MM.1S (cell line): ENCODE results near the gene DPM2.

Source experiments
- DNase-seq: peaks from one replicate; pipeline ENCODE4 v3.0.0-alpha.2; 2015
- H2AFZ ChIP-seq: fragments of 300-600 bp; sonication (generic); 2 replicates; pipeline ENCODE4 v1.6.0; 2016; ENCODE audit warnings: antibody characterized with exemption, low read length
- H3F3A ChIP-seq: fragments of 300-600 bp; sonication (generic); 2 replicates; pipeline ENCODE4 v1.6.1; 2016; ENCODE audit warnings: mild to moderate bottlenecking, antibody characterized with exemption, low read length, moderate library complexity, mixed read lengths; ENCODE audit not compliant: insufficient read depth
- H3K27ac ChIP-seq: fragments of 300-600 bp; sonication (generic); 2 replicates; pipeline ENCODE4 v1.5.1; 2016; ENCODE audit warnings: mild to moderate bottlenecking, low read length
- H3K27me3 ChIP-seq: fragments of 300-600 bp; sonication (generic); replicated peaks from 2 replicates; pipeline ENCODE4 v1.6.0; 2016; ENCODE audit warnings: low read length; ENCODE audit not compliant: insufficient read depth
- H3K36me3 ChIP-seq: fragments of 300-600 bp; sonication (generic); replicated peaks from 2 replicates; pipeline ENCODE4 v1.6.1; 2016; ENCODE audit warnings: mild to moderate bottlenecking, low read length, mixed read lengths; ENCODE audit not compliant: insufficient read depth
- H3K4me1 ChIP-seq: fragments of 300-600 bp; sonication (generic); 2 replicates; pipeline ENCODE4 v1.6.1; 2016; ENCODE audit warnings: low read length, mixed read lengths
- H3K4me2 ChIP-seq: fragments of 300-600 bp; sonication (generic); 2 replicates; pipeline ENCODE4 v1.6.0; 2016; ENCODE audit warnings: low read depth, low read length
- H3K4me3 ChIP-seq: fragments of 300-600 bp; sonication (generic); 2 replicates; pipeline ENCODE4 v1.5.1; 2016; ENCODE audit warnings: low read length, mixed read lengths
- H3K79me2 ChIP-seq: fragments of 300-600 bp; sonication (generic); 2 replicates; pipeline ENCODE4 v1.6.1; 2016; ENCODE audit warnings: mixed run types, low read length, mixed read lengths
- H3K9ac ChIP-seq: fragments of 300-600 bp; sonication (generic); 2 replicates; pipeline ENCODE4 v1.6.1; 2016; ENCODE audit warnings: low read length, mixed read lengths
- H3K9me2 ChIP-seq: fragments of 300-600 bp; sonication (generic); replicated peaks from 2 replicates; pipeline ENCODE4 v1.6.1; 2016; ENCODE audit warnings: mild to moderate bottlenecking, low read length, mixed read lengths; ENCODE audit not compliant: insufficient read depth
- H3K9me3 ChIP-seq: fragments of 300-600 bp; sonication (generic); replicated peaks from 2 replicates; pipeline ENCODE4 v1.6.1; 2016; ENCODE audit warnings: mild to moderate bottlenecking, low read length, mixed read lengths; ENCODE audit not compliant: insufficient read depth
- H4K20me1 ChIP-seq: fragments of 300-600 bp; sonication (generic); 2 replicates; pipeline ENCODE4 v1.6.1; 2016; ENCODE audit warnings: mild to moderate bottlenecking, low read length, moderate library complexity, mixed read lengths; ENCODE audit not compliant: insufficient read depth
- CTCF ChIP-seq: fragments of 300-600 bp; sonication (generic); IDR thresholded peaks from 2 replicates; pipeline ENCODE4 v1.5.1; 2016; ENCODE audit warnings: antibody characterized with exemption, low read length, mixed read lengths
- EZH2 ChIP-seq: fragments of 300-600 bp; sonication (generic); optimal IDR thresholded peaks from 2 replicates; pipeline ENCODE3; 2017; ENCODE audit warnings: low read depth, mild to moderate bottlenecking, antibody characterized with exemption, low read length, mixed read lengths
- EZH2phosphoT487 ChIP-seq: fragments of 300-600 bp; sonication (generic); IDR thresholded peaks from 2 replicates; pipeline ENCODE4 v1.6.1; 2018; ENCODE audit warnings: antibody characterized with exemption, low read length

Gene DPM2

GRCh38 chr9:127946728-127947127 lies 9.1 kb upstream of the DPM2 start:
- Histone ChIP-seq H3K27me3 (no peaks in the 10 kb centered on the region), H3K9me3 (no peaks in the 10 kb centered on the region), H3K9me2 (no peaks in the 10 kb centered on the region), H3K4me2 (no peak overlapping the region), H2AFZ (no peak overlapping the region), H4K20me1 (no peaks in the 10 kb centered on the region), H3K27ac (no peak overlapping the region), H3K4me3 (no peak overlapping the region), H3F3A (no peaks in the 10 kb centered on the region), H3K36me3 (no peaks in the 10 kb centered on the region), H3K9ac (no peak overlapping the region), H3K79me2 (no peaks in the 10 kb centered on the region; the same call in 1 of the 2 replicates), H3K4me1 (no peaks in the 10 kb centered on the region)
- TF ChIP-seq EZH2phosphoT487 (no peak), EZH2 (no peak), CTCF (no peak)
- no peak for DNase-seq

GRCh38 chr9:127945942-127946341 lies 8.3 kb upstream of the DPM2 start:
- H3K4me3 ChIP-seq: no peak overlapping the region
- H3K36me3 ChIP-seq: no peaks in the 10 kb centered on the region
- H3K27me3 ChIP-seq: no peaks in the 10 kb centered on the region
- H3K4me2 ChIP-seq: no peak overlapping the region
- H3K27ac ChIP-seq: no peak overlapping the region
- no peak for DNase-seq
- no peak overlapping the region for H3K9ac ChIP-seq
- H3K4me1 ChIP-seq: no peaks in the 10 kb centered on the region
- no peaks in the 10 kb centered on the region for H4K20me1 ChIP-seq
- no peaks in the 10 kb centered on the region; the same call in 1 of the 2 replicates for H3K79me2 ChIP-seq
- H2AFZ ChIP-seq: no peak overlapping the region
- H3F3A ChIP-seq: no peaks in the 10 kb centered on the region
- TF ChIP-seq EZH2 (no peak), CTCF (no peak), EZH2phosphoT487 (no peak)
- H3K9me3 ChIP-seq: no peaks in the 10 kb centered on the region
- no peaks in the 10 kb centered on the region for H3K9me2 ChIP-seq

GRCh38 chr9:127945338-127945737 lies 7.7 kb upstream of the DPM2 start:
- H3K4me3 ChIP-seq: no peak overlapping the region
- no peaks in the 10 kb centered on the region for H3K27me3 ChIP-seq
- no peaks in the 10 kb centered on the region for H4K20me1 ChIP-seq
- H3K4me1 ChIP-seq: no peaks in the 10 kb centered on the region
- H3K9ac ChIP-seq: no peak overlapping the region
- H3K4me2 ChIP-seq: no peak overlapping the region
- DNase-seq: no peak
- H3K9me3 ChIP-seq: no peaks in the 10 kb centered on the region
- no peak overlapping the region for H3K27ac ChIP-seq
- H3F3A ChIP-seq: no peaks in the 10 kb centered on the region
- no peaks in the 10 kb centered on the region for H3K9me2 ChIP-seq
- H3K36me3 ChIP-seq: no peaks in the 10 kb centered on the region
- no peak overlapping the region for H2AFZ ChIP-seq
- TF ChIP-seq EZH2phosphoT487: no peak
- no peak for TF ChIP-seq CTCF
- TF ChIP-seq EZH2: no peak
- H3K79me2 ChIP-seq: no peaks in the 10 kb centered on the region
